Ishikawa (cell line): ENCODE measurements around the gene CLDN14.

Experiments used
- CEBPB ChIP-seq: IDR thresholded peaks from 2 replicates; pipeline ENCODE4 v1.6.1; 2012
- CREB1 ChIP-seq: IDR thresholded peaks from 2 replicates; pipeline ENCODE4 v1.6.1; 2012; ENCODE audit warnings: low read depth
- EGR1 ChIP-seq: IDR thresholded peaks from 2 replicates; pipeline ENCODE4 v1.6.1; 2012
- EP300 ChIP-seq: IDR thresholded peaks from 2 replicates; pipeline ENCODE4 v1.6.1; 2012; ENCODE audit warnings: borderline replicate concordance
- FOXM1 ChIP-seq: IDR thresholded peaks from 2 replicates; pipeline ENCODE4 v1.6.1; 2012; ENCODE audit warnings: low read depth, borderline replicate concordance
- MAX ChIP-seq: IDR thresholded peaks from 2 replicates; pipeline ENCODE4 v1.6.1; 2012
- NFIC ChIP-seq: IDR thresholded peaks from 2 replicates; pipeline ENCODE4 v1.6.1; 2012
- RAD21 ChIP-seq: IDR thresholded peaks from 2 replicates; pipeline ENCODE4 v1.6.1; 2012; ENCODE audit warnings: low read depth
- REST ChIP-seq: IDR thresholded peaks from 2 replicates; pipeline ENCODE4 v1.6.1; 2012; ENCODE audit warnings: low read depth, mild to moderate bottlenecking
- TAF1 ChIP-seq: IDR thresholded peaks from 2 replicates; pipeline ENCODE4 v1.6.1; 2012; ENCODE audit warnings: low read depth, mild to moderate bottlenecking
- TCF12 ChIP-seq: IDR thresholded peaks from 2 replicates; pipeline ENCODE4 v1.6.1; 2012; ENCODE audit warnings: low read depth
- TEAD4 ChIP-seq: IDR thresholded peaks from 2 replicates; pipeline ENCODE4 v1.6.1; 2012
- USF1 ChIP-seq: IDR thresholded peaks from 2 replicates; pipeline ENCODE4 v1.6.1; 2012
- YY1 ChIP-seq: IDR thresholded peaks from 2 replicates; pipeline ENCODE4 v1.6.1; 2012; ENCODE audit warnings: low read depth
- ZBTB7A ChIP-seq: IDR thresholded peaks from 2 replicates; pipeline ENCODE4 v1.6.1; 2012; ENCODE audit warnings: low read depth

Gene CLDN14

GRCh38 chr21:36452281-36452825 lies 27.6 kb downstream of the CLDN14 start:
- TF ChIP-seq FOXM1 = no peak
- TF ChIP-seq EP300 = no peak
- TF ChIP-seq TCF12 = no peak
- no peak for TF ChIP-seq CREB1
- TF ChIP-seq ZBTB7A = no peak
- TF ChIP-seq TEAD4 = no peak
- TF ChIP-seq TAF1 = no peak
- TF ChIP-seq EGR1 = no peak
- no peak for TF ChIP-seq MAX
- TF ChIP-seq RAD21 = no peak
- no peak for TF ChIP-seq USF1
- TF ChIP-seq CEBPB = no peak
- TF ChIP-seq NFIC = no peak
- TF ChIP-seq YY1 = no peak
- no peak for TF ChIP-seq REST

- no peak for TF ChIP-seq USF1
- TF ChIP-seq MAX = no peak
- no peak for TF ChIP-seq CREB1
These were observed 28.4 kb downstream of the CLDN14 start for GRCh38 chr21:36451506-36451905.

- TF ChIP-seq YY1 (no peak), USF1 (no peak), CREB1 (no peak), CEBPB (no peak), EP300 (no peak), FOXM1 (no peak), NFIC (no peak), TCF12 (no peak), MAX (no peak), RAD21 (no peak), TAF1 (no peak), EGR1 (no peak), REST (no peak), ZBTB7A (no peak), TEAD4 (no peak)
These were observed 29.4 kb downstream of the CLDN14 start for GRCh38 chr21:36450511-36450910.

GRCh38 chr21:36446301-36446700 lies 33.6 kb downstream of the CLDN14 start:
- TF ChIP-seq EP300 (no peak), USF1 (no peak), TEAD4 (no peak), RAD21 (no peak), MAX (no peak), TAF1 (no peak), EGR1 (no peak), ZBTB7A (no peak), CEBPB (no peak), NFIC (no peak), REST (no peak), YY1 (no peak), TCF12 (no peak), FOXM1 (no peak), CREB1 (no peak)
